Natural killer cell (primary cell): Measurements from ENCODE around the gene NTMT1. TPM values are rescaled to one million over a fixed set of nuclear protein-coding genes. Genes with fewer than 3 reads are reported as not detected.

Source experiments
- ATAC-seq, 3 donors: fragments of 150-1000 bp in 2 of 3; fragments of 200-7000 bp in 1 of 3; cut with Tn5 transposase; 1 replicate in 1 of 3; 2 replicates in 2 of 3; pipeline ENCODE4 v1.10.0; 2021; ENCODE audit warnings: mild to moderate bottlenecking in 2 of 3, moderate library complexity in 2 of 3
- DNase-seq, 2 donors: peaks; one replicate each; pipeline versions ENCODE4 v3.0.0 to v3.0.0-alpha.2; 2013 to 2021; ENCODE audit warnings: mixed read lengths in 1 of 2
- H3K27ac ChIP-seq: one replicate; pipeline ENCODE4 v1.5.1; 2013; ENCODE audit warnings: mild to moderate bottlenecking, low read length
- H3K27me3 ChIP-seq: one replicate; pipeline ENCODE4 v1.6.1; 2013; ENCODE audit warnings: low read length; ENCODE audit not compliant: control insufficient read depth, insufficient read depth
- H3K36me3 ChIP-seq: one replicate; pipeline ENCODE4 v1.6.1; 2013; ENCODE audit warnings: low read length; ENCODE audit not compliant: control insufficient read depth, insufficient read depth
- H3K4me1 ChIP-seq: one replicate; pipeline ENCODE4 v1.6.1; 2013; ENCODE audit warnings: low read length; ENCODE audit not compliant: control insufficient read depth, insufficient read depth
- H3K4me3 ChIP-seq: one replicate; pipeline ENCODE4 v1.5.1; 2013; ENCODE audit warnings: low read length
- H3K9me3 ChIP-seq: one replicate; pipeline ENCODE4 v1.6.1; 2013; ENCODE audit warnings: low read length; ENCODE audit not compliant: control insufficient read depth, insufficient read depth
- H3K27ac Mint-ChIP-seq, 2 donors: one replicate each; pipeline ENCODE4 v1.8.0; 2022; ENCODE audit warnings: mild to moderate bottlenecking in 2 of 2, mixed read lengths in 2 of 2, moderate library complexity in 1 of 2
- H3K27me3 Mint-ChIP-seq, 2 donors: one replicate each; pipeline ENCODE4 v1.8.0; 2022; ENCODE audit warnings: low read depth in 2 of 2, mixed read lengths in 2 of 2
- H3K36me3 Mint-ChIP-seq: one replicate; pipeline ENCODE4 v1.8.0; 2022; ENCODE audit warnings: mixed read lengths
- H3K4me1 Mint-ChIP-seq, 2 donors: one replicate each; pipeline ENCODE4 v1.8.0; 2022; ENCODE audit warnings: mixed read lengths in 2 of 2
- H3K4me3 Mint-ChIP-seq: one replicate; pipeline ENCODE4 v1.8.0; 2022; ENCODE audit warnings: mild to moderate bottlenecking, moderate library complexity, mixed read lengths
- H3K9me3 Mint-ChIP-seq, 2 donors: one replicate each; pipeline ENCODE4 v1.8.0; 2022; ENCODE audit warnings: mixed read lengths in 2 of 2
- WGBS: methylation state at CpG from one replicate; pipeline ENCODE4 v1.1.7; 2013; ENCODE audit warnings: missing lambda C conversion rate; ENCODE audit not compliant: insufficient coverage; 5-methylcytosine and 5-hydroxymethylcytosine counted together
- intact Hi-C: fragments of 100-400 bp; cut with micrococcal nuclease; formaldehyde crosslinking; loops from one replicate; pipeline ENCODE4 v1.14.2; 2022
- total RNA-seq, 4 donors: library from RNA; stranded (reverse); fragments of 120-200 nt in 1 of 4; gene quantifications; one replicate each; pipeline versions ENCODE4 v1.2.3 to v1.2.4, GENCODE V29; 2013 to 2022
- TF ChIP-seq, protein P1 (sequence below): fragments of 200-600 bp; IDR thresholded peaks from one replicate; pipeline ENCODE4 v1.8.0; 2022; ENCODE audit warnings: antibody characterized with exemption

NTMT1 gene
- total RNA-seq, 3 donors from 2014 or later (not counting 1 experiment from before 2014, with no cell fraction given), result 17.1 to 23.5 (median 17.1) TPM

DNA sequence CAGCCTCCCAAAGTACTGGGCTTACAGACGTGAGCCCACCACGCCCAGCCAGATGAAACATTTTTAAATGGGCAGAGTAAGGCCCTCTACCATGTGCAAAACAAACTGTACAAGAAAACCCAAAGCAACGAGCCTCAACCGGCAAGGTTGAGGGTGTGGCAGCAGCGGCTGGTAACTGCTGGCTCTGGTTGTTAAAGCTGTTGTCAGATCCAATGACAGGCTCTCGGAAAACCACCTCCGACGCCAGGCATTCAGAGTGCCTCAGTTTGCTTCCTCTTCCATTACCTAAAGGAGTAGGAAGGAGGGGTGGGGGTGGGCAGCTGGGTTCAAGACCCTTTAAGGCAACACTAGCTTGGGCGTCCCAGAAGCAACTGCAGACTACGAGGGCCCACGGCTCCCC lies 18.4 kb downstream of the NTMT1 start:
- H3K4me3 ChIP-seq, result no peak overlapping the region
- WGBS, result 73% methylated on average over 11 of the region's 11 CpGs
- Mint-ChIP-seq H3K27ac (no peak overlapping the region), H3K27me3 (no peaks in the 10 kb centered on the region), H3K9me3 (no peaks in the 10 kb centered on the region), H3K4me3 (no peak overlapping the region), H3K4me1 (peaks cover 6 to 25% of the 10 kb centered on the region in 2 donors), H3K36me3 (no peaks in the 10 kb centered on the region)
- no peaks in the 10 kb centered on the region for H3K9me3 ChIP-seq
- H3K27me3 ChIP-seq, result no peaks in the 10 kb centered on the region
- TF ChIP-seq, protein P1, sequence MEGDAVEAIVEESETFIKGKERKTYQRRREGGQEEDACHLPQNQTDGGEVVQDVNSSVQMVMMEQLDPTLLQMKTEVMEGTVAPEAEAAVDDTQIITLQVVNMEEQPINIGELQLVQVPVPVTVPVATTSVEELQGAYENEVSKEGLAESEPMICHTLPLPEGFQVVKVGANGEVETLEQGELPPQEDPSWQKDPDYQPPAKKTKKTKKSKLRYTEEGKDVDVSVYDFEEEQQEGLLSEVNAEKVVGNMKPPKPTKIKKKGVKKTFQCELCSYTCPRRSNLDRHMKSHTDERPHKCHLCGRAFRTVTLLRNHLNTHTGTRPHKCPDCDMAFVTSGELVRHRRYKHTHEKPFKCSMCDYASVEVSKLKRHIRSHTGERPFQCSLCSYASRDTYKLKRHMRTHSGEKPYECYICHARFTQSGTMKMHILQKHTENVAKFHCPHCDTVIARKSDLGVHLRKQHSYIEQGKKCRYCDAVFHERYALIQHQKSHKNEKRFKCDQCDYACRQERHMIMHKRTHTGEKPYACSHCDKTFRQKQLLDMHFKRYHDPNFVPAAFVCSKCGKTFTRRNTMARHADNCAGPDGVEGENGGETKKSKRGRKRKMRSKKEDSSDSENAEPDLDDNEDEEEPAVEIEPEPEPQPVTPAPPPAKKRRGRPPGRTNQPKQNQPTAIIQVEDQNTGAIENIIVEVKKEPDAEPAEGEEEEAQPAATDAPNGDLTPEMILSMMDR, result no peak
- H3K27ac ChIP-seq, result no peak overlapping the region
- peaks cover 23% of the 10 kb centered on the region for H3K4me1 ChIP-seq
- no peak for DNase-seq
- intact Hi-C loops, result no loop called here
- peaks cover under 1% of the 10 kb centered on the region for H3K36me3 ChIP-seq
- ATAC-seq, result no peak

DNA sequence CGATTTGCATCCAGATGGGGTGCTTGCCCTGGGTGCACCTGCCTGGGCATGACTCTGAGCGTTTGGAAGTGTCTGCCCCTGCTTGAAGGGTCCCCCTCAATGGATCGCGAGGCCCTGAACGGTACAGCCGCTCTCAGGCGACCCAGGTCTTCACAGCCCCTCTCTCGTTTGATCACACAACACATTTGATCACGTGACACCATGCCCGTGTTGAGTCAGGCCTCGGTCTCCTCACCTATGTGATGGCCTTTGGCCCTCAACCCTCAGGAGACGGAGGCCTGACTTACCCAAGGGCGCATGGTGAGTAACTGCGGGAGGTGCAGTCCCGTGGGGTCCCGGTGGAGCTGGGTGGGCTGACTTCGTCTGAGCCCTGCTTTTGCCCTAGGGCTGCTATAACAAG lies 18.9 kb downstream of the NTMT1 start:
- DNase-seq (no peak), ATAC-seq (no peak)
- Mint-ChIP-seq H3K36me3 (no peaks in the 10 kb centered on the region), H3K4me3 (no peak overlapping the region), H3K27ac (no peak overlapping the region), H3K4me1 (peaks cover 6 to 21% of the 10 kb centered on the region in 2 donors), H3K9me3 (no peaks in the 10 kb centered on the region), H3K27me3 (no peaks in the 10 kb centered on the region)
- Histone ChIP-seq H3K27me3 (no peaks in the 10 kb centered on the region), H3K27ac (no peak overlapping the region), H3K4me3 (no peak overlapping the region), H3K4me1 (peaks cover 21% of the 10 kb centered on the region), H3K9me3 (no peaks in the 10 kb centered on the region), H3K36me3 (no peaks in the 10 kb centered on the region)
- intact Hi-C loops, result no loop called here
- TF ChIP-seq, protein P1, result no peak
- WGBS, result 87% methylated on average over 17 of the region's 17 CpGs

DNA sequence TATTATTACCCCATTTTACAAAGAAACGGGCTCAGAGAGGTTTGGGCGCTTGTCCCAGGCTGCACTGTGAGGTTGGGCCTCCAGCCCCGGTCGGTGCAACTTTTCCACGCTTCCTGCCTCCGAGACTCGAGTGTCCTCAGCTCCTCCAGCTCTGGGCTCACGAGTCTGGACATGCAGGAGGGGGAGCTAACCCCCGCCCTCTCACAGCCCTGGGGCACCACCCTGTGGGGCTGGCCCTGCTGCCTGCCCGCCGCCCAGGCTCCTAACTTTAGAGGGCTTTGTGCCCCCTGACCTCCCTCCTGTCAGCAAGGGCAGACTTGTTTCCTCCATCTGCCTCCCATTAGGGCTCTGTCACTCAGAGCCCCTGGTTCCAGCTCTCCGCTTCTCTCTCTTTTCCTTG lies 20.3 kb downstream of the NTMT1 start:
- Mint-ChIP-seq H3K27ac (no peak overlapping the region), H3K27me3 (no peaks in the 10 kb centered on the region), H3K4me1 (peaks cover 2 to 9% of the 10 kb centered on the region in 2 donors), H3K36me3 (no peaks in the 10 kb centered on the region), H3K4me3 (no peak overlapping the region), H3K9me3 (no peaks in the 10 kb centered on the region)
- no peak for ATAC-seq
- no peak overlapping the region for H3K4me3 ChIP-seq
- H3K27me3 ChIP-seq, result no peaks in the 10 kb centered on the region
- WGBS, result 89% methylated on average over 12 of the region's 12 CpGs
- peaks cover 7% of the 10 kb centered on the region for H3K4me1 ChIP-seq
- no peak overlapping the region for H3K27ac ChIP-seq
- H3K9me3 ChIP-seq, result no peaks in the 10 kb centered on the region
- no peaks in the 10 kb centered on the region for H3K36me3 ChIP-seq
- no peak for DNase-seq
- intact Hi-C loops, result no loop called here
- TF ChIP-seq, protein P1, result no peak

DNA sequence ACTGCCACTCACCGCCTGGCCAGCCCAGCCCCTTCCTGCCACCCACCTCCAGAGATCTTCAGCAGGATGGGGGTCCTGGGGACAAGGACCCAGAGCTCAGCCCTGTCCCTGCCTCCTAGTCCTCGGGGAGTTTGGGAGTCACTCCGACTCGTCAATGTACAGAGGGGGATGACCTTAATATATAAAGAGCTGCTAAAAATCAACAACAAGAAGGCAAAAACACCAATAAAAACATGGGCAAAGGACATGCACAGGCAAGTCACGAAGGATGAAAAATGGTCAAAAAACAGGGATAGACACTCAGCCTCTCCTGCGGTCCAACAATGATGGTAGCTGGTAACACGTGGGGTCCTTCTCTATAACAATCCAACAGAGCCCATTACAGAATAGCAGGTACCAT lies 20.7 kb downstream of the NTMT1 start:
- Histone ChIP-seq H3K36me3 (no peaks in the 10 kb centered on the region), H3K4me1 (peaks cover 5% of the 10 kb centered on the region), H3K27ac (no peak overlapping the region), H3K4me3 (no peak overlapping the region), H3K27me3 (no peaks in the 10 kb centered on the region), H3K9me3 (no peaks in the 10 kb centered on the region)
- 97% methylated on average over 6 of the region's 7 CpGs for WGBS
- intact Hi-C loops, result no loop called here
- H3K27me3 Mint-ChIP-seq, result no peaks in the 10 kb centered on the region
- no peaks in the 10 kb centered on the region for H3K36me3 Mint-ChIP-seq
- no peak overlapping the region for H3K4me3 Mint-ChIP-seq
- ATAC-seq (no peak), DNase-seq (no peak)
- no peaks in the 10 kb centered on the region for H3K9me3 Mint-ChIP-seq
- TF ChIP-seq, protein P1, result no peak
- H3K4me1 Mint-ChIP-seq, result peaks cover 0 to 5% of the 10 kb centered on the region in 2 donors
- no peak overlapping the region for H3K27ac Mint-ChIP-seq
